Vagina (tissue), 2 donors: ENCODE data around the gene PHYH.

Experiments
- POLR2A ChIP-seq, 2 donors: fragments of 450-650 bp; IDR thresholded peaks; one replicate each; pipeline ENCODE4 v1.6.1; 2017; ENCODE audit warnings: antibody characterized with exemption in 2 of 2, mild to moderate bottlenecking in 2 of 2, moderate library complexity in 2 of 2
- POLR2AphosphoS5 ChIP-seq, 2 donors: sonication (generic); formaldehyde crosslinking; IDR thresholded peaks; one replicate each; pipeline ENCODE4 v1.9.0; 2017; ENCODE audit warnings: antibody characterized with exemption in 2 of 2, mild to moderate bottlenecking in 2 of 2, low read depth in 1 of 2; ENCODE audit not compliant: insufficient read depth in 1 of 2
- TF ChIP-seq, protein P1 (sequence below), 3 experiments: fragments of 450-650 bp in 2 of 3; fragments of 200-600 bp in 1 of 3; sonication (generic) in 1 of 3; IDR thresholded peaks; one replicate each; pipeline ENCODE4 v1.5.1; 2017 to 2019; ENCODE audit warnings: antibody characterized with exemption in 3 of 3, mild to moderate bottlenecking in 2 of 3, moderate library complexity in 2 of 3

DNA sequence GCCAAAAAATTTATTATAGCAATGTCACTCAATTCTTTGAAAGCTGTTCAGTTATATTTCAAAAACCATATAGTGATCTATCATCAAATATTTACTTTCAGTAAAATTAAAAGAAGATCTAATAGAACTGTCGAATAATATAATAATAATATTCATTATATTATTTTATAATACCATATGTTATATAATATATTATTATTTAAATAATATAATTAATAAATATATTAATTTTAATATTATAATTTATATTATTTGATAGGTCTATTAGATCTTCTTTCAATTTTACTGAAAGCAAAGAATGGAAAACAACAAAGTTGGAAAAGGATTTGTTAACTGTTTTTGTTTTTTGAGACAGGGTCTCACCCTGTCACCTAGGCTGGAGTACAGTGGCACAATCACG, 43.2 kb downstream of the PHYH start:
- TF ChIP-seq, protein P1, sequence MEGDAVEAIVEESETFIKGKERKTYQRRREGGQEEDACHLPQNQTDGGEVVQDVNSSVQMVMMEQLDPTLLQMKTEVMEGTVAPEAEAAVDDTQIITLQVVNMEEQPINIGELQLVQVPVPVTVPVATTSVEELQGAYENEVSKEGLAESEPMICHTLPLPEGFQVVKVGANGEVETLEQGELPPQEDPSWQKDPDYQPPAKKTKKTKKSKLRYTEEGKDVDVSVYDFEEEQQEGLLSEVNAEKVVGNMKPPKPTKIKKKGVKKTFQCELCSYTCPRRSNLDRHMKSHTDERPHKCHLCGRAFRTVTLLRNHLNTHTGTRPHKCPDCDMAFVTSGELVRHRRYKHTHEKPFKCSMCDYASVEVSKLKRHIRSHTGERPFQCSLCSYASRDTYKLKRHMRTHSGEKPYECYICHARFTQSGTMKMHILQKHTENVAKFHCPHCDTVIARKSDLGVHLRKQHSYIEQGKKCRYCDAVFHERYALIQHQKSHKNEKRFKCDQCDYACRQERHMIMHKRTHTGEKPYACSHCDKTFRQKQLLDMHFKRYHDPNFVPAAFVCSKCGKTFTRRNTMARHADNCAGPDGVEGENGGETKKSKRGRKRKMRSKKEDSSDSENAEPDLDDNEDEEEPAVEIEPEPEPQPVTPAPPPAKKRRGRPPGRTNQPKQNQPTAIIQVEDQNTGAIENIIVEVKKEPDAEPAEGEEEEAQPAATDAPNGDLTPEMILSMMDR (IDR thresholded peaks at IDR 0.05), result no peak
- no peak for TF ChIP-seq POLR2AphosphoS5 (IDR thresholded peaks at IDR 0.05; ENCODE audit: insufficient read depth in 1 of 2, low read depth in 1 of 2)
- no peak for TF ChIP-seq POLR2A (IDR thresholded peaks at IDR 0.05)
